ENCODE results near the gene SUGCT. TPM values are rescaled to one million over a fixed set of nuclear protein-coding genes. Genes with fewer than 3 reads are reported as not detected.
A peak's percentile ranks its signal among the peaks of the same experiment; 100 is the strongest.

SUGCT gene
- total RNA-seq, 6 donors from 2014 or later = 1.4 to 3.1 (median 1.7) TPM; not detected in 1

DNA sequence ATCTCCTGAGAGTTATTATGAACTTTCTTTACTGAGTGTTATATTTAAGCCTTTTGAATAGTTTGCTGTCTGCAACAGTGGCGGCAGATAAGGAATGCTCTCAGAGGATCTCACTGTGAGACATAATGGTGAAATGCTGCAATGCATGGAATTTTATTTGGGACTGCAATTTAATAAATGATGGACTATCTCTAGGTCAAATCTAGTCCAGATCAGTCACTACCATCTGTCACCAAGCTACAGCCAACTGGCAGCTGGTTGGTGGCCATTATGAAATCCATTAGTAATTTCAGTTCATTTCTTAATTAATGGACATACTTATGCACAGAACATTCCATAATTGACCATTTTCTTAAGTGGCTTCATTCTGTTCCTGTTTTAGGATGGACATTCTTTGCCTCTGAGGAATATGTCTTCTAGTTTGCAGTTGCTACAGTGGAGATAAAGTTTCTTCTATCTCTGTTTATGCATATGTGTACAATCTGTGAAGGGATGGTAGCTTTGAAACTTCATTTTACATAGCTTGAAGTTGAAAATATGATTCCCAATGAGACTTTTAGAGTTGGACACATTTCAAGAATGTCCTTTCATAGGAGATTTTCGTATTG lies 586.6 kb downstream of the SUGCT start:
- DNase-seq (no peak), ATAC-seq (ENCODE audit: low FRiP score in 2 of 2) (no peak)
- no peak overlapping the region for H3K4me3 ChIP-seq
- 74 to 80% methylated on average over 2 of the region's 2 CpGs for WGBS, 2 donors
- no peak overlapping the region for H3K27ac ChIP-seq
- no peaks in the 10 kb centered on the region for H3K4me1 ChIP-seq
- no peaks in the 10 kb centered on the region for H3K27me3 ChIP-seq
- no peaks in the 10 kb centered on the region for H3K36me3 ChIP-seq
- no peak for TF ChIP-seq POLR2A (IDR thresholded peaks at IDR 0.05)
- no peak for TF ChIP-seq EP300 (IDR thresholded peaks at IDR 0.05)
- TF ChIP-seq, protein P1, sequence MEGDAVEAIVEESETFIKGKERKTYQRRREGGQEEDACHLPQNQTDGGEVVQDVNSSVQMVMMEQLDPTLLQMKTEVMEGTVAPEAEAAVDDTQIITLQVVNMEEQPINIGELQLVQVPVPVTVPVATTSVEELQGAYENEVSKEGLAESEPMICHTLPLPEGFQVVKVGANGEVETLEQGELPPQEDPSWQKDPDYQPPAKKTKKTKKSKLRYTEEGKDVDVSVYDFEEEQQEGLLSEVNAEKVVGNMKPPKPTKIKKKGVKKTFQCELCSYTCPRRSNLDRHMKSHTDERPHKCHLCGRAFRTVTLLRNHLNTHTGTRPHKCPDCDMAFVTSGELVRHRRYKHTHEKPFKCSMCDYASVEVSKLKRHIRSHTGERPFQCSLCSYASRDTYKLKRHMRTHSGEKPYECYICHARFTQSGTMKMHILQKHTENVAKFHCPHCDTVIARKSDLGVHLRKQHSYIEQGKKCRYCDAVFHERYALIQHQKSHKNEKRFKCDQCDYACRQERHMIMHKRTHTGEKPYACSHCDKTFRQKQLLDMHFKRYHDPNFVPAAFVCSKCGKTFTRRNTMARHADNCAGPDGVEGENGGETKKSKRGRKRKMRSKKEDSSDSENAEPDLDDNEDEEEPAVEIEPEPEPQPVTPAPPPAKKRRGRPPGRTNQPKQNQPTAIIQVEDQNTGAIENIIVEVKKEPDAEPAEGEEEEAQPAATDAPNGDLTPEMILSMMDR (IDR thresholded peaks at IDR 0.05) = no peak
- TF ChIP-seq POLR2AphosphoS5 (IDR thresholded peaks at IDR 0.05) = no peak
- H3K9me3 ChIP-seq = no peaks in the 10 kb centered on the region

DNA sequence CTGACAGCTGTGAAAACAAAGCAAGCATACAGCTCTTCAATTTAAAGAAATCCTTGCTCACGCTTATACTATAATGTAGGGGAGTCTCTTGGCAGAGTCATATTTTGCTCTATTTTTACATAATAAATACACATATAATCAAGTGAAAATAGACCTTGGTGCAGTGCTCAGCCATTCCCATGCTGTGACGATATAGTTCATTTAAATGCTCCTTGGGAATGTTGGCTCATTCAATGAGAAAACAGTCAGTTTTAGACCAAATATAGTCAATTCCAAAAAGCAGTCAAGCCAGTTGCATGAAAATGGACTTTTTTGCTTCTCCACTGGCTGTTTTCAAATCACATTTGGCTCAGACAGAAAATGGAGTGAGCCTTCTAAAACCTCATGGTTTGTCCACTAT lies 587.4 kb downstream of the SUGCT start:
- ATAC-seq (ENCODE audit: low FRiP score in 2 of 2) (no peak), DNase-seq (no peak)
- H3K9me3 ChIP-seq = no peaks in the 10 kb centered on the region
- H3K27ac ChIP-seq = no peak overlapping the region
- no peaks in the 10 kb centered on the region for H3K36me3 ChIP-seq
- no peak overlapping the region for H3K4me3 ChIP-seq
- no peaks in the 10 kb centered on the region for H3K4me1 ChIP-seq
- WGBS, 2 donors = 78 to 88% methylated on average over 2 of the region's 2 CpGs
- TF ChIP-seq POLR2AphosphoS5 (IDR thresholded peaks at IDR 0.05) (no peak), EP300 (IDR thresholded peaks at IDR 0.05) (no peak), POLR2A (IDR thresholded peaks at IDR 0.05) (no peak)
- TF ChIP-seq, protein P1 (IDR thresholded peaks at IDR 0.05) = no peak
- H3K27me3 ChIP-seq = no peaks in the 10 kb centered on the region

DNA sequence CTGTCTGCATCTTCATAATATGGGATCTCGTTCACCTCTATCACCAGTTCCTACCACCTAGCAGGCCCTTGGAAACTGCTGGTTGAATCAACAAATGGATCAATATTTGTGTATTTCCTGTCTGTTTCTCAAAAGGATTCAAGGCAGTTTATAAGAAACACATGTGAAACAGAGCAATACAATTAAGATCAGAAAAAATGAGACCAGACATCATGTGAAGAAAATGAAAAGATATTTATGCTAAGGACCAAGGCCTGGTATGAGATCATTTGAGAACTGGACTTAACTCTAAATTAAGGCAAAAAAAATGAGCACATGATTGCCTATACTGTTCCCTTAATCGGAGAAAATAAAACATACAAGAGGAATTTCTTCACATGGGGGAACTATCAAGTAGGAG lies 589.0 kb downstream of the SUGCT start:
- no peaks in the 10 kb centered on the region for H3K9me3 ChIP-seq
- DNase-seq = no peak
- H3K27ac ChIP-seq = no peak overlapping the region
- TF ChIP-seq POLR2AphosphoS5 (IDR thresholded peaks at IDR 0.05) = no peak
- no peak for TF ChIP-seq EP300 (IDR thresholded peaks at IDR 0.05)
- no peaks in the 10 kb centered on the region for H3K4me1 ChIP-seq
- H3K27me3 ChIP-seq = no peaks in the 10 kb centered on the region
- no peak overlapping the region for H3K4me3 ChIP-seq
- WGBS, 2 donors = 87 to 93% methylated on average over 2 of the region's 2 CpGs
- ATAC-seq (ENCODE audit: low FRiP score in 2 of 2) = no peak
- no peaks in the 10 kb centered on the region for H3K36me3 ChIP-seq

DNA sequence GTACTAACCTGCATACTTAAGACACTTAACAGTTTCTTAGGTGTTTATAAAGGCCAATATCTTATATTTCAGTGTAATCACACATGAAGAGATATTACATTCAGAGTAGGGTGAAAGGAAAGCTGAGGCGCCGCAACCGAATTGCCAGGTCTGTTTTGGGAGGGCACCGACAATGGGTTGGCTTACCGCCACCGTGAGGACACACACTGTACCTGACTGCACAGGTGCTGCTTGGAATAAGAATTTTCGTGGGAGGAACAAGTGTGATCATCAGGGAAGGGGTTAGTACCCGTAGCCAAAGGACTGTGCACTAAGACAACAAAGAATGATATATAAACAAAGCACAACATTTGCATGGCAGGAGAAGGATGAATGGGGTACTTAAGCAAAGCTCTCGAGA lies 591.8 kb downstream of the SUGCT start:
- WGBS, 2 donors = 66 to 68% methylated on average over 9 of the region's 9 CpGs
- TF ChIP-seq, protein P1 (IDR thresholded peaks at IDR 0.05) = no peak
- TF ChIP-seq POLR2A (IDR thresholded peaks at IDR 0.05) (no peak), EP300 (IDR thresholded peaks at IDR 0.05) (no peak), POLR2AphosphoS5 (IDR thresholded peaks at IDR 0.05) (no peak)
- Histone ChIP-seq H3K9me3 (no peaks in the 10 kb centered on the region), H3K4me1 (no peaks in the 10 kb centered on the region), H3K4me3 (no peak overlapping the region), H3K36me3 (no peaks in the 10 kb centered on the region), H3K27ac (no peak overlapping the region), H3K27me3 (no peaks in the 10 kb centered on the region)
- DNase-seq (peak in 1 of 2 donors; percentile 23), ATAC-seq (ENCODE audit: low FRiP score in 2 of 2) (peak in 1 of 2 donors; percentile 53)

DNA sequence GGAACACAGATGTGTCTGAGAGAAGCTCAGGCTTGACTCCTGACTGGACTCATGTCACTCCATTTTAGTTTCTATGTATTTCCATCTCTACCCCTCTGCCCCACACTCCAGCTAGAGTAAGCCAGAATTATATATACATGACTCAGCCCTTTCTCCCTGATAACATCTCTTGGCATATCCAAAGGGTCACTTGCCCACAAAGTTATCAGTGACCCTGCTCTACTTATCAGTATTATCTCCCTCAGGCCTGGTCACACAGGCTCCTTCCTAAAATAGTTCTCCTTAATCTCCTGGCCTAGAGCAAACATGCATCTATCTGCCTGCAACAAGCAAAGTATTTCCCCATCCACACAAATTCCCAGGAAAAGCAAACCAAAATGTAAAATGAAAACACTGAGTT lies 598.3 kb downstream of the SUGCT start:
- no peak for DNase-seq
- H3K27ac ChIP-seq = no peak overlapping the region
- no peaks in the 10 kb centered on the region for H3K9me3 ChIP-seq
- no peak for ATAC-seq (ENCODE audit: low FRiP score in 2 of 2)
- no peak overlapping the region for H3K4me3 ChIP-seq
- no peak for TF ChIP-seq EP300 (IDR thresholded peaks at IDR 0.05)
- TF ChIP-seq POLR2A (IDR thresholded peaks at IDR 0.05) = no peak
- no peak for TF ChIP-seq POLR2AphosphoS5 (IDR thresholded peaks at IDR 0.05)
- TF ChIP-seq, protein P1 (IDR thresholded peaks at IDR 0.05) = no peak
- H3K27me3 ChIP-seq = no peaks in the 10 kb centered on the region
- no peaks in the 10 kb centered on the region for H3K36me3 ChIP-seq
- no peaks in the 10 kb centered on the region for H3K4me1 ChIP-seq
